Posterior cingulate gyrus (tissue), 11 donors: ENCODE measurements around the gene SPO11.

Experiments
- DNase-seq, 10 donors: peaks; one replicate each; pipeline versions ENCODE4 v3.0.0 to v3.0.0-alpha.2; 2020 to 2021; ENCODE audit warnings: mixed read lengths in 3 of 10
- intact Hi-C: fragments of 100-400 bp; cut with DNase I; formaldehyde crosslinking; loops from one replicate; pipeline ENCODE4 v1.15.1; 2023

Gene SPO11

GRCh38 chr20:57370316-57370715 is 40.7 kb downstream of the SPO11 start:
- DNase-seq = no peak
- intact Hi-C loops = no loop called here

- intact Hi-C loops = no loop called here
- no peak for DNase-seq
These were observed 41.8 kb downstream of the SPO11 start for GRCh38 chr20:57371363-57371762.

- intact Hi-C loops = no loop called here
- DNase-seq = no peak
These were observed 42.6 kb downstream of the SPO11 start for GRCh38 chr20:57372157-57372556.

DNA sequence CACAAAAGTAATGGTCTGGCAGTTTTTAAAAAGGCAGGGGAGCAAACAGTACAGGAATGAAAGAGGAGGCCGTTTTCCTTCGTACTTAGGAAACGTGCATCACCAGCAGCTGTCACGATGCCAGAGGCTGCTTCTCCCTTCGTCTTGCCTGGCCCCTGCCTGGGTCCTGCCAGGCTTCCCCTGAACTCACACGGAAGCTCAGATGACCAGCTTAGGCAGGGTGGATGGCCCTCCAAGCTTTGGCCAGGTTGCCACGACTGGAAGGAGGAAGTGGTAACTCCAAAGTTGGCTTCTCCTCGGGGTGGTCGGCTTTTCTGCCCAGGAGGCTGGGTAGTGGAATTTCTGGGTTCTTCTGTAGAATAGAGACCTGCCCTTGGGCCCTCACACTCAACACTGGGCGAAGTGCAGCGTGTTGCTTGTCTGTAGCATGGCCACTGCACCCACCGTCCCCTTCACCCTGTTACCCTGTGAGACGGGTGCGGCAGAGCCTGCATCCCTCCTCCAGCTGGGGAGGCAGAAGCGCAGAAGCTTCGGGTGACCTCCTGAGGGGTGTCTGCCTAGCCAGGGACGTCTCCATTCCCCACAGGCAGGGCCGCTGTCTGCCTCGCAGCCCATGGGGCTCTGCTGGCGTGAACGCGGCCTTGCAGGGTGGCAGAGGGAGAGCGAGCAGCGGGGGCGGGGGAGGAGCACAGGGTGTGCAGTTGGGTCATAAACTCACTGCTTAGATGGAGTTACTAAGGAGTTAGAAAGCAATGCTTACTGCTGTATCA is 43.2 kb downstream of the SPO11 start:
- DNase-seq = peak in 1 of 10 donors; percentile 75
- intact Hi-C loops = no loop called here

DNA sequence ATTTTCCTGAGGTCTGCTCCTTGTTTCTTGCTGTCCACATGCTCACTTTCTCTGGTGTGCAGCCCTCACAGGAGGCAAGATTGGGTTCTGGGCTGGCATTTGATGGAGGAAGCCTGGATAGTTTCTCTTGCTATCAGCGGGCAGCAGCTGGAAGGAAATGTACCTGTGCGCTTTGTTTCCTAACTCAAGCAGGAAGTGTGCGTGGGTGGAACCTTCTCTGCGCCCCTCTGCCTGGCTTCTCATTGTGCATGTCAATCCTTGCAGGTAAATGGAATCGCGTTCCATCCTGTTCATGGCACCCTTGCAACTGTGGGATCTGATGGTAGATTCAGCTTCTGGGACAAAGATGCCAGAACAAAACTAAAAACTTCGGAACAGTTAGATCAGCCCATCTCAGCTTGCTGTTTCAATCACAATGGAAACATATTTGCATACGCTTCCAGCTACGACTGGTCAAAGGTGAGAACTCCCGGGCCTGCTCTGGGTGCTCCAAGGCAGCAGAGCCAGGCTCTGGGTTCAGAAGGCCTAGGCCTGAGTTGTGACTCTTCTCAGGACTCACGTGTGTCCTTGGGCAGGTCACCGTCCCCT is 44.8 kb downstream of the SPO11 start:
- no peak for DNase-seq
- intact Hi-C loops = no loop called here

GRCh38 chr20:57374931-57375651 is 45.5 kb downstream of the SPO11 start:
- intact Hi-C loops = no loop called here
- peak in 1 of 10 donors; percentile 55 for DNase-seq

- peak in 1 of 10 donors; percentile 48 for DNase-seq
These were observed 46.1 kb downstream of the SPO11 start for GRCh38 chr20:57375652-57376230.

GRCh38 chr20:57377350-57377749 is 47.7 kb downstream of the SPO11 start:
- no peak for DNase-seq
- intact Hi-C loops = no loop called here

More at GRCh38 chr20:57375652-57376230, 46.1 kb downstream of the SPO11 start:
- intact Hi-C loops = no loop called here

DNA sequence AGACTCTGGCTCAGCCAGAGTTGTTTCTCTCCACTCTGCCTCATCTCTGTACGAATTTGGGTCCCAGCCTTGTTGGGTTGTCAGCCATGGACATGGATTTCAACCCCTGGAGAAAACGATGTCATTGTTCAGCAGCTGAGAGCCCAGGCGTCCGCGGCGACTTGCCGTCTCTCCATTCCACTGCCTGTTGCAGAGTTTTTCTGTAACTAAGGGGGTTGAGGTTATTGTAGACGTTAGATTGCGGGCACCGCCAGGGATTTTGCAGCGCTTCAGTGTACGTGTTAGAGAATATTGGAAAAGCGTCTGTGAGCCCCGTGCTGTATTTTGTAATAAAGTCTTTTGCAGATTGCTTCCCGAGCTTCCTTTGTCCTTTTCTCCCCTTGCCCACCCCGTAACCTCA is 48.5 kb downstream of the SPO11 start:
- intact Hi-C loops = no loop called here
- DNase-seq = no peak

DNA sequence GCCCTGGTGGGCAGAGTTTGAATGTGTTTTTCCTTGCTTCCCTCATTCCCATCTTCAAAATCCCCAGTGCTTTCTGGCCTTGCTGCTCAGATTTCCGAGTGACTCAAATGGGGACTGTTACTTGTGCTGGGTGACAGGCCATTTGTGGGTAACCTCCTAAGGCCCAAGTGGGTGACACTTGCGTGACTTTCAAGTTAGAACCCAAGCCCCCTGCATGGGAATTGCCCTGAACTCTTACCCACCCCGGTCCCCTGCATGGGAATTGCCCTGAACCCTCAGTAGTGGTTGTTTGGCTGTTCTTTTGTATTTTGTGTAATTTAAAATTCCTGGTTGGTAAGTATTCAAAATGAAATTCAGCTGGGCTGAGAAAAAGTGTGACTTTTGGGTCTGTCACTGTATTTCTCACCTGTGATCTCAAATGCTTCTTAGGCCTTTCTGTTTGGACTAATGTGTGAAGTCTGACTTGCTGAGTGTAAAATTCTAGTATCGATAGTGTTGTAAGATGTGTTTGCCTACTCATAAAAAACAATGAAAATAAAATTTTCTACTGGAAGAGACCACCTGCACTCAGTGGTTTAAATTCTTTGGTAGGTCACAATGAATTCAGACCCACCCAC is 49.2 kb downstream of the SPO11 start:
- DNase-seq = peak in 1 of 10 donors; percentile 29

DNA sequence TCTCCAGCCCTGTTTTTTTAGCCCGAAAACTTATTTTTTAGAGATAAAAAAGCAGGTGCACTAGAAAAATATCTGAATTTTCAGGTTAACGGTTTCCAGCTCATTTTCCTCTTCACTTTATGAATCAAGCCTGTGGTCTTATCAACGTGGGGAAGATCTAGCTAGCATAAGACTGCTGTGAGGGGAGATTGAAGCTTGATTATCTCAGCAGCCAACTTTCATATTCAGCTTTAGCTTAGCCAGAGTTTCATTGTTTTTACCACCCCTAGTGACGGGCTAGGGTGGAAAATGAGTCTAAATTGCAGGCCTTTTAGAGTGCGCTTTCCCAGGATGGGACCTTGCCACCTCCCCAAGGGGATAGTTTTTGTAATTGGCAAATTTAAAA is 49.7 kb downstream of the SPO11 start:
- DNase-seq = peak in 1 of 10 donors; percentile 14
- intact Hi-C loops = no loop called here

More for the DNA sequence above, 49.2 kb downstream of the SPO11 start:
- intact Hi-C loops = no loop called here

- DNase-seq = peak in 2 of 10 donors; percentile 27 to 74
- intact Hi-C loops = loop anchor here (5.0 to 10.0 kb wide), 2 partner anchors 212 to 835 kb away; no protein-coding TSS in a partner anchor
These were observed 50.6 kb downstream of the SPO11 start for GRCh38 chr20:57380081-57380750.

DNA sequence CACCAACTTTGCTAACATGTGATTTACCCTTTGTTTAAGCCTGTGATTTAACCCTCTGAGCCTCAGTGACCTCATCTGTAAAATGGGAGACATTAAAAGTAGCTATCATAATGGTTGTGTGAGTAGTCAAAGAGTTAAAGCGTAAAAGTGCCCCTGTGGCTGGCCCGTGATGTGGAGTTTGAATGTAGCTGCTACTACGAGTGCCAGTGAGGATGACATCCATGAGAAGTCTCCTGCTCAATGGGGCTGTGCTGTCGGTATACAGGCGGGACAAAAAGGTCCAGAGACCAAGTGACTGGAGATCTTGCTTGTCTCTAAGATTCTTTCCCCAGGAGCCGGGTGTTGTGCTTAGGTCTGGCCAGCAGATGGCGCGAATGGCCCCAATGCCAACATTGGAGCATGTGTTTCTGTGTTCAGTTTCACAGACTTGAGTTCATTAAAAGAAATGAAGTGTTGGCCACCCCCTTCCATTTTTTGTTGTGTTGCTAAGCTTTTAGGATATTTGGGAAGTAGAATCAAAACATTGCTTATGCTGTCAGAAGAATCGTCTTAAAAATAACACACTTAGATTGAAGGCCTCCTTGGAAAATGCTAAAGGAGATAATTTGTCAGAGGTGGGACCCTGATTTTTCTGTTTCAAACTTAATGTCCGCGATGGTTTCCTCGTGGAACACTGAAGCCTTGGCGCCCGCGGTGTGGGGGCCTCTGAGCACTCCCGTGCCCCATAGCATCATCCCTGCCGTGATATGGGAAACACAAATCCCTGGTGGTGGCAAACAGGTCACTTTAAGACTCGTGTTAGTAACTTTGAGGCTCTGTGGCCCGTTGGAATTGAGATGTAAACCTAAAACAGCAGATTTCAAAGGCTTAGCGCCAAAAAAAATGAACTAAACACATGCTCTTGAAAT is 52.2 kb downstream of the SPO11 start:
- intact Hi-C loops = loop anchor here (1.0 to 10.0 kb wide), 3 partner anchors 113 to 833 kb away; no protein-coding TSS in a partner anchor
- DNase-seq = peak; percentile 79 to 98 (median 92)

GRCh38 chr20:57382516-57382915 is 52.9 kb downstream of the SPO11 start:
- no peak for DNase-seq
- intact Hi-C loops = loop anchor here (5.0 to 10.0 kb wide), 2 partner anchors 210 to 832 kb away; no protein-coding TSS in a partner anchor

DNA sequence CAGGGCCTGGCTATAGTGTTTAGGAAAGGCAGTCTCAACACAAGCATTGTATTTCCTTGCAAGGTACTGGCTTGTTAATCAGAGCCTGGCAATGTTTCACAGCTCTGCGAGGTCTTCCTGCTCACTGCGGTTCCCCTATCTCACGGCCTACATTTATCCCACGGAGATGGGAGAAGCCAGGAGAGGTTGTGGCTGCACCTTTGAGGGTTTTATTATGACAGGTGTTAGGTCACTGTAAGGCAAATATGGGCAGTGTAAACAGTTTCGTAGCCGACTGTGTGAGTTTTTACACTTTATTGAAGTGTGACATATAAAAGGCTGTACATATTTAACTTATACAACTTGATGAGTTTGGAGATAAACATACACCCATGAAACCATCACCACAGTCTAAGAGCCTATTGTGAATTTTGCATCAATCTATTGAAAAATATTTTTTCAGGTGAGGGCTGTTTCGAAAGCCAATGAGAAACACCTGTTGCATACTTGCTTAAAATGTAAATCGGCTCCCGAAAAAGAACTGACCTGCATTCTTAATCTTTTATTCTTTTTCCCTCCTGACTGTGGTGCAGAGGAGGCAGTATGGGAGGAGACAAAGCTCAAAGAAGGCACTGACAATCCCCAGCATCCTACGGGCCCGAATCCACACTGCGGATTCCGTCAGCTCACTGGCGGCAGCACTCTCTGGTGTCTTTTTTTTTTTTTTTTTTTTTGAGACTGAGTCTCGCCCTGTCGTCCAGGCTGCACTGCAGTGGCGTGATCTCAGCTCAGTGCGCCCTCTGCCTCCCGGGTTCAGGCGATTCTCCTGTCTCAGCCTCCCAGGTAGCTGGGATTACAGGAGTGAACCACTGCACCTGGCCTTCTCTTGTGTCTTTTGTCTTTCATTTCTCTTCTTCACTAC is 54.1 kb downstream of the SPO11 start:
- intact Hi-C loops = loop anchor here (5.0 to 10.0 kb wide), 2 partner anchors 209 to 831 kb away; no protein-coding TSS in a partner anchor
- peak in 2 of 10 donors; percentile 48 to 57 for DNase-seq

DNA sequence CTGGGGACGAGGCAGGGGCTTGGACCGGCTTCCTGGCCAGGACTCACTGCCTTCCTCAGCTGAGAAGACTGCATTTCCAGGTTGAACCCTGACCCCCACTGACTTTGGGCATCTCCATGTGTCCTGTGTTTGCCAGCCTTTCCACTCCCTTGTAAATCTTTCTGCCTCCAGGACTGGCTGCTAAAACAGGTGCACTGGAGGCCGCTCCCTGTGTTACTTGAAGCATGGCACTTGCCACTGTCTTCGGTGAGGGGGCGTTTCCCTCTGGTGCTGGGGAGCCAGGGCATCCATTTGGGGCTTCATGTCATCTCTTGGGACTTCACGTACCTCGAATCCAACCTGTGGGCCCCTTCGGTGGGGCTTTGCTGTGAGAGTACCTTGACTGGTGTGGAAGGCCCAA is 54.9 kb downstream of the SPO11 start:
- intact Hi-C loops = loop anchor here (5.0 to 10.0 kb wide), 2 partner anchors 208 to 830 kb away; no protein-coding TSS in a partner anchor
- DNase-seq = peak in 2 of 10 donors; percentile 31 to 40
